Right atrium auricular region (tissue), 2 donors: ENCODE measurements around the gene PCDHB16. TPM values are rescaled to one million over a fixed set of nuclear protein-coding genes. Genes with fewer than 3 reads are reported as not detected.
"Not testable (repeated sequence)": the region's sequence is repeated elsewhere in the genome, so short reads cannot be mapped to it uniquely, and the experiment has no call there.

ENCODE experiments used
- DNase-seq: peaks from one replicate; pipeline ENCODE4 v3.0.0-alpha.2; 2019; ENCODE audit warnings: low spot score
- H3K27ac ChIP-seq, 2 donors: fragments of 200-600 bp; sonication (generic); 1 replicate in 1 of 2; 2 replicates in 1 of 2; pipeline ENCODE4 v1.5.1; 2016 to 2019
- H3K27me3 ChIP-seq, 2 donors: fragments of 200-600 bp; sonication (generic); one replicate each; pipeline versions ENCODE4 v1.5.1 to v1.6.0; 2017 to 2019
- H3K36me3 ChIP-seq: fragments of 200-600 bp; sonication (generic); one replicate; pipeline ENCODE4 v1.5.1; 2016
- H3K4me1 ChIP-seq, 2 donors: fragments of 200-600 bp; sonication (generic); one replicate each; pipeline versions ENCODE4 v1.5.1 to v1.6.0; 2017 to 2019
- H3K4me3 ChIP-seq, 2 donors: fragments of 200-600 bp; sonication (generic); 1 replicate in 1 of 2; 2 replicates in 1 of 2; pipeline ENCODE4 v1.5.1; 2017 to 2019; ENCODE audit warnings: mild to moderate bottlenecking in 1 of 2, moderate library complexity in 1 of 2
- H3K9me3 ChIP-seq, 2 donors: fragments of 200-600 bp; sonication (generic); one replicate each; pipeline ENCODE4 v1.5.1; 2019
- CTCF ChIP-seq, 2 donors: fragments of 200-600 bp; sonication (generic); IDR thresholded peaks; one replicate each; pipeline ENCODE4 v1.5.1; 2019; ENCODE audit warnings: antibody characterized with exemption in 2 of 2
- total RNA-seq, 2 donors: library from RNA; depleted of rRNA; stranded (reverse); fragments of >200 nt; gene quantifications; one replicate each; pipeline ENCODE4 v1.1.0, GENCODE V29; 2016

PCDHB16 gene
- total RNA-seq, 2 donors from 2014 or later = 5.3 TPM

DNA sequence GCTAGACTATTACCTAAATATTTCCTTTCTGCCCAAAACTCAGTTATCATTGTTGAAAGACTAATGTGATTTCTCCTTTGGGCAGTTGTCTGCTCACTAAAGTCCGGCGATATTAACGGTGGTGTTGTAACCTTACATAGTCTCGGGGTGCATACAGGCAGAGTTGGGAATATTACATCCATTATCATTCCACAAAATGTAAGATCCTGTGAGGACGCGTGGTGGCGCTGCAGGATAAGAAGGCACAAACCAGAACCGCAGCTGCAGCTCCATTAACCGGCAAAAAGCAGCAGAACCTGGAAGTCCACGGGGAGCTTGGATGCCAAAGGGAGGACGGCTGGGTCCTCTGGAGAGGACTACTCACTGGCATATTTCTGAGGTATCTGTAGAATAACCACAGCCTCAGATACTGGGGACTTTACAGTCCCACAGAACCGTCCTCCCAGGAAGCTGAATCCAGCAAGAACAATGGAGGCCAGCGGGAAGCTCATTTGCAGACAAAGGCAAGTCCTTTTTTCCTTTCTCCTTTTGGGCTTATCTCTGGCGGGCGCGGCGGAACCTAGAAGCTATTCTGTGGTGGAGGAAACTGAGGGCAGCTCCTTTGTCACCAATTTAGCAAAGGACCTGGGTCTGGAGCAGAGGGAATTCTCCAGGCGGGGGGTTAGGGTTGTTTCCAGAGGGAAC is 31.6 kb downstream of the PCDHB16 start, which contains the start of gene PCDHB13:
TSS of gene PCDHB13 (plus strand) at position 264 of the 684 bp plus-strand sequence. CDS start at position 469, 205 bp downstream.
- H3K4me3 ChIP-seq = peak within 1 kb of the TSS; percentile 1 to 37

DNA sequence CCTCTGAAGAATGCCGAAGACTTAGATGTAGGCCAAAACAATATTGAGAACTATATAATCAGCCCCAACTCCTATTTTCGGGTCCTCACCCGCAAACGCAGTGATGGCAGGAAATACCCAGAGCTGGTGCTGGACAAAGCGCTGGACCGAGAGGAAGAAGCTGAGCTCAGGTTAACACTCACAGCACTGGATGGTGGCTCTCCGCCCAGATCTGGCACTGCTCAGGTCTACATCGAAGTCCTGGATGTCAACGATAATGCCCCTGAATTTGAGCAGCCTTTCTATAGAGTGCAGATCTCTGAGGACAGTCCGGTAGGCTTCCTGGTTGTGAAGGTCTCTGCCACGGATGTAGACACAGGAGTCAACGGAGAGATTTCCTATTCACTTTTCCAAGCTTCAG is 32.4 kb downstream of the PCDHB16 start:
- not testable (repeated sequence) for H3K4me3 ChIP-seq, H3K27me3 ChIP-seq, H3K36me3 ChIP-seq, DNase-seq, H3K4me1 ChIP-seq, H3K27ac ChIP-seq
- H3K9me3 ChIP-seq = peaks cover 3 to 86% of the 10 kb centered on the region in 2 donors

More for the DNA sequence above, 31.6 kb downstream of the PCDHB16 start, which contains the start of gene PCDHB13:
- H3K27me3 ChIP-seq, H3K4me1 ChIP-seq, H3K27ac ChIP-seq, H3K36me3 ChIP-seq: not testable (repeated sequence)
- peaks cover 6 to 86% of the 10 kb centered on the region in 2 donors for H3K9me3 ChIP-seq
- TF ChIP-seq CTCF (IDR thresholded peaks at IDR 0.05) = peak in 1 of 2 donors; percentile 65
- peak; percentile 66 for DNase-seq

DNA sequence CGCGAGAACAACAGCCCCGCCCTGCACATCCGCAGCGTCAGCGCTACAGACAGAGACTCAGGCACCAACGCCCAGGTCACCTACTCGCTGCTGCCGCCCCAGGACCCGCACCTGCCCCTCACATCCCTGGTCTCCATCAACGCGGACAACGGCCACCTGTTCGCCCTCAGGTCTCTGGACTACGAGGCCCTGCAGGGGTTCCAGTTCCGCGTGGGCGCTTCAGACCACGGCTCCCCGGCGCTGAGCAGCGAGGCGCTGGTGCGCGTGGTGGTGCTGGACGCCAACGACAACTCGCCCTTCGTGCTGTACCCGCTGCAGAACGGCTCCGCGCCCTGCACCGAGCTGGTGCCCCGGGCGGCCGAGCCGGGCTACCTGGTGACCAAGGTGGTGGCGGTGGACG is 33.3 kb downstream of the PCDHB16 start:
- not testable (repeated sequence) for H3K4me3 ChIP-seq, H3K4me1 ChIP-seq, DNase-seq, H3K27ac ChIP-seq, H3K27me3 ChIP-seq, H3K36me3 ChIP-seq
- H3K9me3 ChIP-seq = peaks cover 3 to 87% of the 10 kb centered on the region in 2 donors

- not testable (repeated sequence) for H3K4me3 ChIP-seq, H3K27ac ChIP-seq
- peaks cover 3 to 89% of the 10 kb centered on the region in 2 donors for H3K9me3 ChIP-seq
These were observed 33.8 kb downstream of the PCDHB16 start for GRCh38 chr5:141216035-141216434.

GRCh38 chr5:141223112-141223783 is 41.1 kb downstream of the PCDHB16 start, which contains the start of gene PCDHB14:
Gene PCDHB14, plus strand, starts transcription at chr5:141223343. Its CDS starts 163 bp downstream, at chr5:141223506.
- TF ChIP-seq CTCF (IDR thresholded peaks at IDR 0.05) = peak in 1 of 2 donors; percentile 20
- no peaks in the 10 kb centered on the region for H3K27me3 ChIP-seq
- H3K4me1 ChIP-seq = no peaks in the 10 kb centered on the region
- peaks cover 3% of the 10 kb centered on the region for H3K36me3 ChIP-seq
- DNase-seq = no peak
- no peak within 1 kb of the TSS for H3K4me3 ChIP-seq
- H3K27ac ChIP-seq = no peak within 1 kb of the TSS
- H3K9me3 ChIP-seq = peaks cover 24 to 95% of the 10 kb centered on the region in 2 donors

More at GRCh38 chr5:141216035-141216434, 33.8 kb downstream of the PCDHB16 start:
- H3K36me3 ChIP-seq, H3K27me3 ChIP-seq, H3K4me1 ChIP-seq, DNase-seq: not testable (repeated sequence)

GRCh38 chr5:141224844-141225243 is 42.7 kb downstream of the PCDHB16 start:
- H3K9me3 ChIP-seq = peaks cover 24 to 87% of the 10 kb centered on the region in 2 donors
- DNase-seq, H3K4me1 ChIP-seq, H3K36me3 ChIP-seq, H3K27me3 ChIP-seq, H3K4me3 ChIP-seq, H3K27ac ChIP-seq: not testable (repeated sequence)

DNA sequence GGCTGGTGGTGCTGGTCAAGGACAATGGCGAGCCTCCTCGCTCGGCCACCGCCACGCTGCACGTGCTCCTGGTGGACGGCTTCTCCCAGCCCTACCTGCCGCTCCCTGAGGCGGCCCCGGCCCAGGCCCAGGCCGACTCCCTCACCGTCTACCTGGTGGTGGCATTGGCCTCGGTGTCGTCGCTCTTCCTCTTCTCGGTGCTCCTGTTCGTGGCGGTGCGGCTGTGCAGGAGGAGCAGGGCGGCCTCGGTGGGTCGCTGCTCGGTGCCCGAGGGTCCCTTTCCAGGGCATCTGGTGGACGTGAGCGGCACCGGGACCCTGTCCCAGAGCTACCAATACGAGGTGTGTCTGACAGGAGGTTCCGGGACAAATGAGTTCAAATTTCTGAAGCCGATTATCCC is 43.2 kb downstream of the PCDHB16 start:
- not testable (repeated sequence) for H3K36me3 ChIP-seq, H3K27ac ChIP-seq, H3K4me1 ChIP-seq, H3K27me3 ChIP-seq, DNase-seq, H3K4me3 ChIP-seq
- peaks cover 24 to 86% of the 10 kb centered on the region in 2 donors for H3K9me3 ChIP-seq

DNA sequence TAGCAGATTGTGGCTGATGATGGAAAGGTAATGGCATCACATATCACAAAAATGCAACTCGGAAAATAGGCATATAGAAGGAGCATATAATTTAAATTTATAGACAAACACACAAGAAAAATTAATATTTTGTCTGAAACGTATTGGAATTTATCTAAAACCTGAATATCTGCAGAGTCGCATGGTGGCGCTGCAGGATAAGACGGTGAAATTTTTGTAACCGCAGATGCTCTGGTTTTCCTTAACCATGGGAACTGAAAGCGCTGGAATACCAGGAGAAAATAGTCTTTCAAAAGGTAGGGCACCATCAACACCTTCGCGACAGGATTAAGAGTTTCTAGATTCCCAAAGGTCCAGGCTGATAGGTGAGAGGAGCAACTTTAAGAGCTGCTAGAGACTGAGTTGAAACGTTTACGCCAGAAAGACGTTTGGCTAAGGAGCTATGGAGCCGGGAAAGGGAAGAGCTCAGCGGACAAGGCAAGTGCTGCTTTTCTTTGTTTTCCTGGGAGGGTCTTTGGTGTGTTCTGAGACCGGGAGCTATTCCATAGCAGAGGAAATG is 52.0 kb downstream of the PCDHB16 start:
- no peaks in the 10 kb centered on the region for H3K36me3 ChIP-seq
- no peak overlapping the region for H3K27ac ChIP-seq
- H3K27me3 ChIP-seq = no peaks in the 10 kb centered on the region
- no peaks in the 10 kb centered on the region for H3K4me1 ChIP-seq
- H3K9me3 ChIP-seq = peaks cover 10 to 92% of the 10 kb centered on the region in 2 donors
- TF ChIP-seq CTCF (IDR thresholded peaks at IDR 0.05) = no peak
- H3K4me3 ChIP-seq = no peak overlapping the region
- no peak for DNase-seq
